Stimulated activated CD4-positive, alpha-beta T cell treated with anti-CD3 and anti-CD28 coated beads, TNF-alpha, amount 100 ng/mL, for 24 hours (primary cell): ENCODE data around the gene ERAS.
"Not testable (repeated sequence)": the region's sequence is repeated elsewhere in the genome, so short reads cannot be mapped to it uniquely, and the experiment has no call there.

ENCODE experiments used
- DNase-seq, 3 experiments: peaks; one replicate each; pipeline ENCODE4 v3.0.0-alpha.2; 2020; ENCODE audit warnings: low read depth in 3 of 3

Gene ERAS

GRCh38 chrX:48794911-48795515 lies 31.3 kb upstream of the ERAS start:
- DNase-seq: no peak

DNA sequence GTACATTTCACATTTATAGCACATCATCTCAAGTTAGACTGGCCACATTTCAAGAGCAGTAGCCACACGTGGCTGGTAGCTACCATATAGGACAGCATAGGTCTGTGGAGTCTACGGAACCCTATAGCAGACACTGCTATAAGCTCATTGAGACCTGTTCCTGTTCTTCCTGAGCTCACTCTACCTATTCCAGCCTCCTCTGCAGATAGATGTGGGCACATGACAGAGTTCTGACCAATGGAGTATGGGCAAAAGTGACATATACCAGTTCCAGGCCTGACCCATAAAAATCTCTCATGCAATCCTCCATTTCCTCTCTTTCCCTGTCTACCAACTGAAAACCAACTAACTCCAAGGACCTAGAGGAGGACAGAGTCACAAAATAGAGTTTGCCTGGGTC lies 28.0 kb upstream of the ERAS start:
- DNase-seq: no peak

- no peak for DNase-seq
These were observed 25.6 kb upstream of the ERAS start for GRCh38 chrX:48800574-48801279.

GRCh38 chrX:48801280-48802088 lies 24.8 kb upstream of the ERAS start, which contains the start of gene HDAC6:
HDAC6 (plus strand) TSS chrX:48802067; CDS start chrX:48802693, 626 bp downstream.
- peak; percentile 83 to 94 (median 87) for DNase-seq

GRCh38 chrX:48802089-48802904 lies 24.0 kb upstream of the ERAS start:
- DNase-seq: peak; percentile 21 to 74 (median 43)

- no peak for DNase-seq
These were observed 23.5 kb upstream of the ERAS start for GRCh38 chrX:48802905-48803200.

DNA sequence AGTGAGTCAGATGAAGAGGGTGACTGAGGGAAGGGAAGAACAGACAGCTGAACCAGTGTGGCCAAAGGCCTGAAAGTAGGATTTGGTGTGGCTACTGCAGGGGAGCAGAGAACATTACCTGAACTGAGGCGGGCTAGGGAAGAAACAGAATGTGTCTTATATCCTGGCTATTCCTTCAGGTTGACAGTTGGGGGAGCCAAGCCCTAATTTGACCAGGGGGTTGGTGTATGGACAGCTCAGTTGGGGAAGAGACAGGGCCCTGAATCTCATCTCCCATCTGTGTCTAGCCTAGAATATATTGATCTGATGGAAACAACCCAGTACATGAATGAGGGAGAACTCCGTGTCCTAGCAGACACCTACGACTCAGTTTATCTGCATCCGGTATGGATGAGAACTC lies 20.2 kb upstream of the ERAS start:
- no peak for DNase-seq

GRCh38 chrX:48813644-48814043 lies 12.7 kb upstream of the ERAS start:
- DNase-seq: no peak

GRCh38 chrX:48814722-48815121 lies 11.6 kb upstream of the ERAS start:
- DNase-seq: no peak

- no peak for DNase-seq
These were observed 11.0 kb upstream of the ERAS start for GRCh38 chrX:48815266-48815665.

DNA sequence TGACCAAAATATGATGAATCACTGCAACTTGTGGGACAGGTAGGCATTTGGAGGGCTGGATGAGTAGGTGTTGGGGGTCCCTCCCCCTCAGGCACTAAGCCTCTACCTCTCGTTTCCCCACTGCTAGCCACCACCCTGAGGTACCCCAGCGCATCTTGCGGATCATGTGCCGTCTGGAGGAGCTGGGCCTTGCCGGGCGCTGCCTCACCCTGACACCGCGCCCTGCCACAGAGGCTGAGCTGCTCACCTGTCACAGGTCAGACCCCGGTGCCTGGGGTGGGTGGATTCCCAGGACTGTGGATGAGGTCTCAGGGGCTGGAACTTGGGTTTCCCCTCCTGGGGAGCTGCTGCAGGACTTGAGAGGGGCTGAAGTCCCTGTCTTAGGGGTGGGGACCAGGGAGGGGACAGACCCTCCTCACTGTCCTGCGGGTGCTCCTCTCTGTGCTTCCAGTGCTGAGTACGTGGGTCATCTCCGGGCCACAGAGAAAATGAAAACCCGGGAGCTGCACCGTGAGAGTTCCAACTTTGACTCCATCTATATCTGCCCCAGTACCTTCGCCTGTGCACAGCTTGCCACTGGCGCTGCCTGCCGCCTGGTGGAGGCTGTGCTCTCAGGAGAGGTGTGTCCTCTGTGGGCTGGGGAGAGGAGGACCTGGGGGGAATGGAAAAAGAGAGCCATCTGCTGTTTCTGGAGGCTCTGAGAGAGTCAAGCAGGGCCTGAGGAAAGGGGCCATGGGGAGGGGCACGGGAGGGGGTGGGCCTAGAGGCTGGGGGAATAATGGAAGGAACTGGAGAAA lies 10.1 kb upstream of the ERAS start:
- no peak for DNase-seq

DNA sequence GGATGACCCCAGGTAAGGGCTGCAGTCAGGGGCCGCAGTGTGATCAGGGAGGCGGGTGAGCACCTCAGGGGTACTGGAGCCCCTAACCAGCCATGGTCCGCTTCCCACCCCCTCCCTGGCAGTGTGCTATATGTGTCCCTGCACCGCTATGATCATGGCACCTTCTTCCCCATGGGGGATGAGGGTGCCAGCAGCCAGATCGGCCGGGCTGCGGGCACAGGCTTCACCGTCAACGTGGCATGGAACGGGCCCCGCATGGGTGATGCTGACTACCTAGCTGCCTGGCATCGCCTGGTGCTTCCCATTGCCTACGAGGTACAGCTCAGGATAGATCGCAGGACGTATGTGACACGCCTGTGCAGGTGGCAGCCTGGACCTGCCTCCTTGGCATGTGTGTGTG lies 8.2 kb upstream of the ERAS start:
- DNase-seq: no peak

DNA sequence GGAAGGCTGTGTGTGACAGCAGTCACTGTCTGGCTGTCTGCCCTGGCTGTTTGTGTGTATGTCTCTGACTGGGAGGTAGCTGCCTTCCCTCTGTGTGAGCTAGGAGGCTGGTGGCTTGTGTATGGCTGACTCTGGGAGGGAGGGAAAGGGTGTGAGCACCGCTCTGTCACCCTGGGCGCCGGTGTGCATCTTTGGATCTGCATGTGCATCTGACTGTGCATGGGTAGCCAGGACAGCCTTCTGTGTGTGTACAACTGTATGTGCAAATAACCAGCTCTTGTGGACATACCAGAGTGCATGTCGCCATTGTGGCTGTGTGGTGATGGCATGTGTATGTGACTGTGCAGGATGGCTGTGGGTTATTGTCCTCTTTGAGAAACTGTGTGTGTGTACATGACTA lies 7.4 kb upstream of the ERAS start:
- no peak for DNase-seq

GRCh38 chrX:48819394-48819793 lies 6.9 kb upstream of the ERAS start:
- DNase-seq: not testable (repeated sequence)

DNA sequence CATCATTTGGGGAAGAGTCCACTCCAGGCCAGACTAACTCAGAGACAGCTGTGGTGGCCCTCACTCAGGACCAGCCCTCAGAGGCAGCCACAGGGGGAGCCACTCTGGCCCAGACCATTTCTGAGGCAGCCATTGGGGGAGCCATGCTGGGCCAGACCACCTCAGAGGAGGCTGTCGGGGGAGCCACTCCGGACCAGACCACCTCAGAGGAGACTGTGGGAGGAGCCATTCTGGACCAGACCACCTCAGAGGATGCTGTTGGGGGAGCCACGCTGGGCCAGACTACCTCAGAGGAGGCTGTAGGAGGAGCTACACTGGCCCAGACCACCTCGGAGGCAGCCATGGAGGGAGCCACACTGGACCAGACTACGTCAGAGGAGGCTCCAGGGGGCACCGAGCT lies 3.3 kb upstream of the ERAS start:
- DNase-seq: no peak

- no peak for DNase-seq
These were observed 2.2 kb upstream of the ERAS start for GRCh38 chrX:48824066-48824465.

DNA sequence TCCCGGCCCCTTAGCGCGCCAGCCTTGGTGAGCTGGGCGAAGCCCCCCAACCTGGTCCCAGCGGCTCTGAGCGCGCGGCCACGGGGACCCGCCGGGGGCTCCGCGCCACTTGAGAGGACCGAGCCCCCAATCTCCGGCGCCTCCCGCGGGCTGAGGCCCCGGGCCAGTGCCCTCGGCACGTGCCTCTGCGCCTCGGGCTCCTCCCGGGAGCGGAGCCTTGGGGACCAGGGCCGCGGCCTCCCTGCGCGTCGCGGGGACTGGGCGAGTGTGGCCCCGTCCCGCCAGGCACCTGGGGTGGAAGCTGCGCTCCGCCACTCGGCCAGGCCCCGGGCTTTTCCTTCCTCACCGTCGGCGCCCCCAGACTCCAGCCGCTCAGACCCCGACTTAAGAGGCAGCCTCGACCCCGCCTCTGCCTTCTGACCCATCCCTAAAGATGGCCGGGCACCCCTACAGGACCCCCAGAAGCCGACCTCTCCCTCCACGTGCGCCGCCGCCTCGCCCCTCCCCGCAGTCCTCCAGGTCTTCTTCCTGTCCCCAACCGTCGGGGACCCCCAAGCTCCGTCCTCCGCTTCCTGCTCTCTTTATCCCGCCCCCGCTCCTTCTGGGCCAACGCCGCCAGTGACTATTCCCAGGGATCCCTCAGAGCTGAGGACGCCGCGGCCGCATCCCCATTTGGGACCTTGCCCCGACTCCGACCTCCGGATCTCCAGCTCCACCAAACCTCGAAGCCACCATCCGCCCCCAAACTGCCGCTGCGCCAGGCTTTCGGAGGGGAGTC lies 752 bp downstream of the ERAS start:
- no peak for DNase-seq

- DNase-seq: no peak
These were observed 1.3 kb downstream of the ERAS start for GRCh38 chrX:48827654-48827968.

DNA sequence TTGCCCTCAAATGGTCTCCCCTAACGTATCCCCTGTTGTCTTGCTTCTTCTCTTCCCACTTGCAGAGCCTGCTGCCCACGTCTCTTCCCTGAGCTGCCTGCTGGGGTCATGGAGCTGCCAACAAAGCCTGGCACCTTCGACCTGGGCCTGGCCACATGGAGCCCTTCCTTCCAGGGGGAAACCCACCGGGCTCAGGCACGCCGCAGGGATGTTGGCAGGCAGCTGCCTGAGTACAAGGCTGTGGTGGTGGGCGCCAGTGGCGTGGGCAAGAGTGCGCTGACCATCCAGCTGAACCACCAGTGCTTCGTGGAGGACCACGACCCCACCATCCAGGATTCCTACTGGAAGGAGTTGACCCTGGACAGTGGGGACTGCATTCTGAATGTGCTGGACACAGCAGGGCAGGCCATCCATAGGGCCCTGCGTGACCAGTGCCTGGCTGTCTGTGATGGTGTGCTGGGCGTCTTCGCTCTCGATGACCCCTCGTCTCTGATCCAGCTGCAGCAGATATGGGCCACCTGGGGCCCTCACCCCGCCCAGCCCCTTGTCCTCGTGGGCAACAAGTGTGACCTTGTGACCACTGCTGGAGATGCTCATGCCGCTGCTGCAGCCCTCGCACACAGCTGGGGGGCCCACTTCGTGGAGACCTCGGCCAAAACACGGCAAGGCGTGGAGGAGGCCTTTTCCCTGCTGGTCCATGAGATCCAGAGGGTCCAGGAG lies 2.9 kb downstream of the ERAS start:
- no peak for DNase-seq
